ENCODE results near the gene SMIM20.
"Not testable (repeated sequence)": the region's sequence is repeated elsewhere in the genome, so short reads cannot be mapped to it uniquely, and the experiment has no call there.

SMIM20 gene

DNA sequence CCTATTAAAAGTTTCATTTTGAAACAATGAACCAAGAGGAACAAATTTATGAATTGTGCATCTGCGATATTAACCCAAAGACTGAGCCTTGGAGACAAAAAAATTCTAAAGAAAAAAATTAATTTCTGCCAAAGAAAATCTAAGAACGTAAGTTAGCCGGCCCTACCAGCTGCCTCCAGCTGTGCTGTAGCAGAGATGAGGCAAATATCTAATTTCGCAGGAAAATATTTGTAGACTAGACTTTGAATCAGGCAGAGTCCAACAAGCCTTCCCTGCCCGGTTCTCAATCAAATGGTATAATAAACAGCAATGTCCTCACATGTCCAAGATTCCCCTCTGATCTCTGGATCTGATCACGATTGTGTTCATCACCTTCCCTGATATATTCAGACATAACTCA, 21.2 kb upstream of the SMIM20 start:
- no peak for DNase-seq

DNA sequence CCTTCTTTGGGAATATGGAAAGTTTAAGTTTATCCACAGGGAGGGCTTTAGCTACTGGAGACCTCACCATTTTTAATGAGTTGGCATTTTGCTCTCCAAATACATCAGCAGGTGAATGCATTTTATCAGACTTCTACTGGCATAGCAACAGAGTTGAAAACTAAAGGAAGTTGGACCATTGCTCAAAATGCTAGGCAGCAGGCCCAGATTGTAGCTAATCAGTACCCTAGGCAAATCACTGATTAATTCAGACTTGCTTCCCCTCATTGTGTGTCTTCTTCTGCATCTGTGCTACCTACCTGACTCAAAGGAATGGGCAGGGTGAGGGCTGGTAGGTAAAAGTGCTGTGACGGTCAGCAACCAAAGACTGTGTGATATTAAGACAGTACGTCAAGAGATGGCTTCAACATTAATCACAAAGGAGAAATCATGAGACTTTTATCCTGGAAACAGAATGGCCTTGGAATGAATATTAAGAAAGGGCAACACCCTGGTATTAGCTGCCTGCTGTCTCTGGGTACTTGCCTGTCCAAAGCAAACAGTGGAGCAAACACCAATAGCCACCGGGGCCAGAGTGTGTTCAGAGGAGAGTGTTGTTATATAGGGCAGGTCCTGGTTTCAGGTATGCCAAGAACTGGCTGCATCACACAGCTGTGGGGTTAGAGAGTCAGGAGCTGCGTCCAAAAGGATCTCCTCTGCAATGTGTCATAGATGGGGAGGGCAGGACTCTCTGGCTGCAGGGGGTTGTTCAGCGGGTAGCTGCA, 17.1 kb upstream of the SMIM20 start:
- DNase-seq: no peak

DNA sequence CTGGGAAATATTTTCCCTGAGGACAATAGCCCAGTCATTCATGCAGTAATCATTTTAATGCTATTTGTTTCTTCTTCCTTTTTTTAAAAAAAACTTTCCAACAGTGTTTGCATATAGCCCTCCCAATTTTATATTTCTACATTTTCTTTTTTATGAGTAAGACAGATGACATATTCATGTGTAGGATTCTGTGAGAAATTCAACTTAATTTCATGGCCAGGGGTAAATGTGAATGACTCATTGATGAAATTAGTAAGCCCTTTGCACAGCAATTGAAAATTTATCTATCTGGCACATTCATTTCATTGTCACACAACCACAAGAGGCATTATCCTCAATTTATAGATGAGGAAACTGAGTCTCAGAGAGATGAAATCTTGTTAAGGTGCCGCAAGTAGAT, 13.7 kb upstream of the SMIM20 start:
- DNase-seq: no peak

DNA sequence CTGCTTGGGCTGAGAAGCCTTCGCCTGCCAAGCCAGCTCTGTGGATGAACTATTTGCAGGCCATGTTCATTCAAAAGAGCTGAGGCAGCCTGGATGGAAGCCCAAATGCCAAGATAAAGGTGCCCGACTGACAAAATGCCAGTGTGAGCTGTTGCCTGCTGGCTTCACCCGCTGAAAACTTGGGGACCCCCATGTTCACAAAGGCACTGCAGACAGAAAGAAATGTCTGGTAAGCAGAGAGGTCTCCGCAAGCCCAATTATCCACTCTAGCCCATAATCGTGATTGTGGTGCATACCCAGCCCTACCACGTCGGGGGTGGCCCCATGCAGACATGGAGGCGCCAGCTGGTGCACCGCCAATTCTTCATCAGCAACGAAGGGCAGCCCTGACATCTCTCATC, 13.0 kb upstream of the SMIM20 start:
- DNase-seq: no peak

DNA sequence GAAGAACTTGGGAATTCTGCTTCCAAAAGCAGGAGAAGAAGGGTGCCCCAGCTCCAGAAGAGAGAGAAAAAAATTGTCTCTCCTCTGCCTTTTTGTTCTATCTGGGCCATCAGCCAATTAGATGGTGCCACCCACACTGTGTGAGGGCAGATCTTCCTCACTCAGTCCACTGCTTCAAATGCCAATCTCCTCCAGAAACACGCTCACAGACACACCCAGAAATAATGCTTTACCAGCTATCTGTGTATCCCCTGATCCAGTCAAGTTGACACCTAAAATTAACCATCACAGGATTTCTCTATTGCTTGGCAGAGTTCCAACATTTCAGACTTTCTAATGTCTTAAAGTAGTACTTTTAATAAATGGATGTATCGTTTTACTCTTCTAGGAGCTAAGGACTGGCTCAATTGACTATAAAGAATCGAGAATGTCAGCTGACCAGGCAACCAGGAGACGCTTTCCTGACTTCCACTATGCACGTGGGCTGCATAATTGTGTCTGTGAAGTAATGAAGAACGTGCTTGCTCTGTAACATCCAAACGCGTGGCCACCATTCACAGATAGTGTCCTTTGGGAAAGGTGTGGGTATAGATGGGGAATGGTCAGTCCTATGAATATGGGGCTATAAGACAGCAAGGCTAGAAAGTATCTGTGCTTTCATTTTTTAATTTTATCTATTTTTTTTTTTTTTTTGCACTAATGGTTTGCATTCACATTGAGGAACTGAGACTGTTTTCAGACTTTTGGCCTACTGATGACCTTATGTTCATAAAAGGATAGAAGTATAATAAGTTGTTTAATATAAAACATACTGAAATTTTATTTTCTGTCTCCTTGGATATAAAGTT, 9.9 kb upstream of the SMIM20 start:
- no peak for DNase-seq

DNA sequence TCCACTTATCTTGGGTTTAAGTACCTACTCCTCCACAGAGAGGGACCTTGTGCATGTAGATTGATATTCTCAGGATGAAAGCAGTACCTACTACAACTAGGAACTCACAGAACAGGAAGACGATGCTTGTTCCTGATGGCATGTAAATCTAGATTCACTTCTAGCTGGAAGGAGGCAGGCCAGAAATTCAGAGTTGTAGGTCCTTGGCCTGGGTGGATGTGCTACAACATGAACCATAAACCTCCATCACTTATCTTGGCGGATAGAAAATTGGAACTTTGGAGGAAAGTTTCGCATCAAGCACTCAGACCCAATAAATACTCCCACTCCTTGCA, 9.3 kb upstream of the SMIM20 start:
- DNase-seq: no peak

DNA sequence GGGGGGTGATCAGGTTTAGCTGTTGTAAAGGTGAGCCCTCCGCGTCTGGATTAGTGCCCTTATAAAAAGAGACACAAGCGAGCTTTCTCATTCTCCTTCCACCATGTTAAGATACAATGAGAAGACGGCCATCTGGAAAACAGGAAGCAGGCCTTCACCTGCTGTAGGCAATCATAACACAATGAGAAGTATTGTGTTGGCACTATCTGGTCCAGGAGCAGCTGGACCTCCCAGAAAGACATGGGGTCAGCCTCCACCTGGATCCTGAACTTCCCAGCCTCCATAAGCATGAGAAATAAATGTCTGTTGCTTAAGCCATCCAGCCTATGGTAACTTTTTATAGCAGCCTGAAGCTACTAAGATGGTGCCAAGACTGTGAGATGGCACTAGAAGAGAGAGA, 8.6 kb upstream of the SMIM20 start:
- DNase-seq: no peak

DNA sequence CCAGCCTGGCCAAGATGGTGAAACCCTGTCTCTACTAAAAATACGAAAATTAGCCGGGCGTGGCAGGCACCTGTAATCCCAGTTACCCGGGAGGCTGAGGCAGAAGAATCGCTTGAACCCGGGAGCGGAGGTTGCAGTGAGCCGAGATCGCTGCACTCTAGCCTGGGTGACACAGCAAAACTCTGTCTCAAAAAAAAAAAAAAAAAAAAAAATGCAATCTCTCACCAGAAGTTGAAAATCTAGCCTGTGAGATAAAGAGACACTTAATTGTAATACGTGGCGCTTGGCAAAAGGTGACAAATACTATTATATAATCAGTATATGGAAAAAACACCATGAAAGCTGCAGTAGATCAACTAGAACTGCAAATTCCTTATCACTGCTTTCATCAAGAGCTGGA, 7.9 kb upstream of the SMIM20 start:
- not testable (repeated sequence) for DNase-seq

DNA sequence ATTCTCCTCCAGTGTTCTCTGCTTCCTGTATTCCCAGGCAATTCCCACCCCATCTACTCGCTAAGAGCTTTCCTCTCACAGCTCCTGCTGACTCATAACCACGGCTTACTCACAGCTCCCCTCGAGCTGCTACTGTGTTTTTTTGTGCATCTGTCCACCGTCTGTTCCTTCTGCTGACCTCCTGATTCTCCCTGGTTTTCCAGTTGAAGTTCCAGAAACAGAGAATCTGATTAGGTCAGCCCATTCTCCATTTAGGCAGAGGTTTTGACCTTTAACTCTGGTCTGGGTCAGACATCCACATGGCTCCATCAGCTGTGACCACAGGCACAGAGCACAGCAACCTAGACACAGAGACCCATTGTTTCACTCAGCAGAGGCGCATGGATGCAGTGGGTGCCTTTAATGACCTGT, 5.5 kb upstream of the SMIM20 start:
- DNase-seq: no peak

DNA sequence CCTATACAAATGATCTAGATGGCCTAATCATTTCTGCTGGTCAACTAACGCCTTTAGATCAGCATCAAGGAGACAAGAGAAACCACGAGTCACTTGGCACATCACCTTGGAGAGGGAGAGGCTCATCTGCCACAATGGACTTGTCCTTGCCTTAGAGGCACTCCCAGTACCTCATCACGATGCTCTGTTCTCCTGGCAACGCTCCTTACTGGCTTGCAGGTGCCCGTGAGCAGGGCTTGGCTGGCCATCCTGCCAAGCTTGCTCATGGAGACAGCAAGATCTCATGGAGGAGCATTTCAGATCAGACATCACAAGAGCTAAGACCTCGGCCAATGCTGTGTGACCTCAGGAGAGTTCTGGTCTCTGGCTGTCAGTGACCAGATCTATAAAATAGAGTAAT, 2.7 kb upstream of the SMIM20 start:
- no peak for DNase-seq

DNA sequence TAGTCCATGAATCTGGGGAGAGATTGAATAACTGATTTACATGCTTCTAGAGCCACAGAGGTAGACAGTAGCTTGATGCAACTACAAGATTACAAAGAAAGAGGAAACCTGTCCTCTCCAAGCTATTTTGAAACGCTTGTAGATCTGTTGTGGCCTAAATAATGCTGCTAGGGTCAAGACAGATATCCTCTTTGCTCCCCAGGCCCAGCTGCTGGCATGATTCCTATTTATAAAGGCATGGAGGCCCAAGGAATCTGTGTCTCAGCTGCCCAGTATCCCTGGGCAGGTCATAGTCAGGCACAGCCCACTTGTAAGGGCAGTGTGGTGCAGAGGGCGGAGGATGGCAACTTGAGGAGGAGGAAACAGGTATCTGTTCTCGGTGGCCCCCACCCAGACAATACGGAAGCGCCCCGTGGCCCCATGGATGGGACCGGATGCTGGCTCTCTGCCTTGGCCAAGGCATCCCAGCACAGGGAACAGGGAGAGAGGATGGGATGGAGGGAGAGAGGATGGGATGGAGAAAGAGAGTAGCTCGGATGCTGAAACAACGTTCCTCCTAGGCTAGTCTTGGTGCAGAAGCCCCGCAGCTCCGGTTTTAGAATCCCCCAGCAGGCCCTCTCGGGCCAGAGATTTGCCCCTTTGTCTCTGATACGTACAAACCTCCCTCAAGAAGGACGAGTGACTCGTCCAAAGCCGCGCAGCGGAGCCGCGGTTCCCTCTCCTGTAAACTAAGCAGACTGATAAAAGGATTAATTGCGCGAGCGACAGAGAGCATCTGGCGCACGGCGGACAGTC, 767 bp upstream of the SMIM20 start:
- DNase-seq: no peak

DNA sequence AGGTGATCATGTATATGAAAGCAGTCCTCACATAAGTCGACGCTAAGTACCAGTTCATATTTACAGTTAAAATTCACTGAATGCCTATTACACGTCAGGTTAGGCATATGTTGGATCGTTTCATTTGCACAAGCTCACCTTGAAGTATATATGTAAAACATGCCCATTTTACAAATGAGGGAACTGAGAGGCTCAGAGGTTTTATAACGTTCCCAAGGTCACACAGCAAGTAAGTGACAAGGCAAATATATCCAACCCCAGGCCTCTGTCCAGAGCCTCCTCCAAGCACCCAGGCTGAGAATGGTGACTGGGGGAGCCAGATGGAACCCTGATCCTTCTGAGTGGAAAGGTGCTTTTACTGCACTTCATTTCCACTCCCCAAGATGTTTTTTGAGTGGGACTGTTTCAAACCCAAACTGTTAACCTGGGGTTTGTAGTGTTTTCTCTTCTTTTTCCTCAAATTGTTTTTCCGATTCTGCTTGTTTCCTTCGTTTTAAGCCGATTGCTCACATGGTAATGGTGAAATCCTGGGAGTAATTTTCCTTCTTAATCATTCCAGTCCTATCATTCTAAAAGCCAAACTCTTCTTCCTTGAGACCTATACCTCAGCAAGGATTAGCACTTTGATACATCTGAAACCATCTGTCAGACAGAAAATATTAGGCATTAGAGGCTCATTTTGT, 791 bp downstream of the SMIM20 start:
- DNase-seq: no peak

DNA sequence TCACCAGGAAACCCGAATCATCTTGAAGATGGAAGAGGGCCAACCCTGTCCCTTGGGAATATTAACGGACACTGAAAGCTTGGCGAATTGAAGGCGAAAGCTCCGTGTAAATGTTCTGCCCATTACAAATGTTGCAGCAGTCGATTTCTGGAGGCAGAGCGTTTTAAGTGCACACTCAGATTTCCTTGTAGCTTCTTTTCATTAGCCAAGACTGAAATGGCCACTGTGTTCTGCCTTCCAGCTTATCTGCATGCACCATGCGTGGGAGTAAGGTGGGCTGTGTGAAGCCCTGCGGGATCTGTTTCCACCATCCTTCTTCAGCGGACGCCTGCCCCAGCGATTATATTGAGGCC, 1.3 kb downstream of the SMIM20 start:
- no peak for DNase-seq

DNA sequence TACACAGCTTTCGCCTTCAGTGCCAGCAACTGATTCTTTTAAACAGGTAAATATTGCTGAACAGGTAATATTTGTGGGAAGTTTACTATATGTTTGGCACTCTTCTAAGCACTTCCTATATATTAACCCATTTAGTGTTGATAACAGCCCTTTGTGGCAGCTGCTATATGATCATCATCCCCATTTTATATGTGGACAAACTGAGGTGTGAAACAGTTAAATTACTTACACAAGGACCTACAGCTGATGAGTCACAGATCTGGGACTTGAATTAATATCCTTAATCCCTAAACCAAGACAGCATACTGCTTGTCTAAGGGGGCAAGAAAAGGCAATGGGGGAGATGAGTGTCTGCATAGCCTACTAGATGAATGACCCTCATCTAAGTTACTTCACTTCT, 2.9 kb downstream of the SMIM20 start:
- no peak for DNase-seq

DNA sequence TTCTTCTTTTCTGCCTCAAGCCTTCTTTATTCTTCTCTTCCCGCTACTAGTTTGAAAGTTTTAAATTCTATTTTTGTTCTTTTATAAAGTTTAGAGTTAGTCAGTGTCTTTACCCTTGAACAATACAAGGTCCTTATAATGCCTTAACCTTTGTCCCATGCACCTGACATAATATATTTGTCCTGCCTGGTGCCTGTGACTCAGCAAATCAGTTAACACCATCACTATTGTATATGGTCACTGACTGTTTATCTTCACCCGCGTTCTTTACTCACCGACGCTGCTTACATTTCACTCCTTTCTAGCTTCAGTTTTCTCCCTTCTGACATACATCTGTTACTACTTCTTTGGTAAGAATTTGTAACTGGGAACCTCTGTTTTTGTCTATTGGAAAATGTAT, 5.7 kb downstream of the SMIM20 start:
- no peak for DNase-seq

DNA sequence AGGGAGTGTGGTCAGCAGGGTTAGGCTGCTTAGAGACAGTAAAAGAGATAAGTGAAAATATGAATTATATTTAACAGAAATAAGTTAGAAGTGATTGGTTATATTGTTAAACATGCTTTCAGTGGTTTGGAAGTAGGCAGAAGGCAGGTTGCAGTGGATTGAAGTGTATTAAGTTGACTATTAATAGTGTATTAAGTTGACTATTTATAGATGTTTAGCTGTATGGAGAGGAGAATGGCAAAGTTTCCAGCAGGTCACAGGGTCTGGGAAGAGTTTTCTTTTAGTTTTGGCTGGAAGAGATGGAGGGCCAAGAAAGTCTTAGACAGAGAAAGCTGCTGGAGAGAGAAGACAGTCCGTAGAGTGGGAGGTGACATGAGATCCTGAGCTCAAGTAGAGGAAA, 7.9 kb downstream of the SMIM20 start:
- DNase-seq: no peak

DNA sequence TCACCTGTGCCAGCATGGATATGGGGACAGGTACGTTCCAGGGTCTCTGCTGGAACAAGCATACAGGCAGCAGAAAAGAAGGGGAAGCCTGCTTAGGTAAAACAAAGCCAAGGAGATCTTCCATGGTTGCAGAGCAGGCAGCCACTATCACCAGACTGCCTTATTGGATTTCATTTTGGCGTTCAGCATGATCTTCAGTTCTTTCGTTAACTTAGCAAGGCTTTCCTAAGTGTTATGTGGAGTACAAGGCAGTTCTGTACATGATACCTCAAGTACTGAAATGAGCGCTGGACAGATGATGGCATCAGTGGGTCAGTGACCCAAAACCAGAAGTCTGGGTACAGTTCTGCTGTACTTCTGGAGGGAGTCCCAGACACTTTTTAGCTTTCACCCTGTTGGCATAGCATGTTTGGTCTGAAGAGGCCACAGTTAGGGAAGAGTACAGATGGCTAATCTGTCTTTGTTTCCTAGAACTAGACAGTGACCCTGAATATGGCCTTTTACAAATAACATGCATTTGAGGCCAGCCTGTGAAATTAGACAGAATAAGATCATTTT, 8.9 kb downstream of the SMIM20 start:
- no peak for DNase-seq

DNA sequence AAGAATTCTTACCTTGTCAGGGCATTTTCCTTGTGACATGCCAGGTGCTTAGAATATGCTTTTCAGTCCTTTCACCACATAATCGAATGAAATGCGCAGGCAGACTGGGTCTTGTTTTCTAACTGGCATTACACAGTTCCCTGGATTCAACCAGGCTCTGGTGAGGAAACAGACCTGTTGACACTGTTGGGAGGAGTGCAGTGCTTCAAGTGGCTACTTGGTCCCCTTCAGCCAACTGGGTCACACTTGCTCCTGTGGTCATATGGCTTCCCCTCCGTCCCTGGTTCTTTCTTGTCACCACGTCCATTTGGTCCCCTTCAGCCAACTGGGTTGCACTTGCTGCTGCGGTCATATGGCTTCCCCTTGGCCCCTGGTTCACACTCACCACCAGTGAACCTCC, 9.7 kb downstream of the SMIM20 start:
- no peak for DNase-seq

DNA sequence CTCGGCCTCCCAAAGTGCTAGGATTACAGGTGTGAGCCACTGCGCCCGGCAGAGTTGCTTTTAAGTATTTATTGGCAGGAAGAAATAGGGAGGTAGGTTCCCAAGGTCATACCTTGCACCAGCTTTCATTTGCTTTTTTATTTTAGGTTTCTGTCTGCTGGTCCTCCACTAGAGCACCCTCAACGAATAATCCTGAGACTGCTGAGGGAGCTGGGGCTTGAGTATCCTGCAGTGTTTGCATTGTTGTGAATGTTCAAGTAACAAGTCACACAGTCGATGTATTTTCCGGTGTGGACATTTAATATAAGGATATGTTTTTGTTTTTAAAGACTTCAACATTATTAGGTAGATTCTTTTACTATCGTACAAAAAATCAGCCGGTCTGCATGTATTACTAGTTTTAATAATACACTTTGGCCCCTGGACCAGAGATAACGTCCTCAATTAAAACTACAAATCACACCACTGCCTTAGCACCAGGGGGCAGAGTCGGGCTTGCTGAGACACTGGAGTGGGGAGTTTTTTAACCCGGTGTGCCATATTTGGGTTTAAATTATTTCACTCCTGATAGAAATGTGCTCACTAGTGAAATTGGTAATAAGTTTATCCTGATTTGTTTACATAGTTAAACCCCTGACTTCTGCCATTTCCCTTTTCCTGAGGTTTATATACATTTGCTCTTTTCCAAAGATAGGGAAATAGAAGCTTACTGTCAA, 11.6 kb downstream of the SMIM20 start:
- DNase-seq: no peak

DNA sequence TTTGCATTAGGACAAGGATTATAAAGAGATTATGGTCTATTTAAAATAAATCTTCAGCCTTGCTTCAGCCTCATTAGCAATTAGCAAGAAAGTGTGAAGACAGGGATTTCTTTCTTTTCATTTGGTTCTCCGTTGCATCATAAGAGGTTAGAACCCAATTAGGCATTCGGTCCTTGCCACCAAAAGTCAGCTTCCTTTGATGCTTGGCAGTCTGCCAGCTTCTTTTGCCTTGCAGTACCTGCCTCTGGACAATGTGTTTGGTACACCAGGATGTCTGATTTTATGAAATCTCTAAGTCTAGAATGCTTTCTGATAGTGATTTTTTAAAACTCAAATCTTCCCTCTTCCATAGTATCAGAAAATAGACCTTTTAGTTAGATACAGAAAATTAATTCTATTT, 12.4 kb downstream of the SMIM20 start:
- DNase-seq: peak; percentile 20

DNA sequence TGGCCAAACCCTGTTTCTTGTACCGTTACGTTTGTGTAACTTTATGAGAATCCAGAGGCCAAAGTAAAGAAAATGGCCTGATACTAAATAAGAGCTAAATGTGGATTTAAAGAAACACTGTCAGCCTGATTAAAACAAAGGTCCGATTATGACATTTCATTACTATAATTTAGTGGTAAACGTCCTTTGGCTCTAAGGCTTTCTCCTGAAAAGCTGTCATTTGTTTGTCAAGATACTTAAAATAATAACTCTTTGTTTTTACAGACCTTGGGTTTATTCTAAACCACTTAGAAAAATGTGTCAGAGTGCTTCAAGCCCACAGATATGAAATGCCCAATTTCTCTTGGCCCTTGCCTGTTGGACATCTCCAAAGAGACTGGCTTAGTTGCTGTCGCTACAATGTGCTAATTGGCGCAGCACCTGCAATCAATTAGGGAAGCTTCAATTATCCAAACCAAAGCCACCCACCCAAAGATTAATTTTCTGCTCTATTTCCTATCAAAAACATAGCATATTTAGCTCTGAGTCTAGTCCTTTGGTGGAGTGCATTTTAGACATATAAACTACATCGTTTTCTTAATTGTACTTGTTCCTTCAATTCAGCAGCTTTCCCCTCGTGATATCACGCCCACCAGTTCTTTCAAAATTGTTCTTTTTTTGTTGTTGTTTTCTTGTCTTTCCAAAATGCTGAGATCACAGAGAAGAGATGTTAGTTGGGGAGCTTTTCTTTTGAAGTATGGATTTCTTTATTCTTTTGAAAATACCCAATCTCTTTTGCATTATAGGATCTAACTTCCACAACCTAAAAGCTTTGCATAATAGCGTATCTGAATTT, 13.6 kb downstream of the SMIM20 start:
- no peak for DNase-seq
